H9 (cell line): Measurements from ENCODE around the gene CCDC149. TPM values are rescaled to one million over a fixed set of nuclear protein-coding genes. Genes with fewer than 3 reads are reported as not detected.

Source experiments
- DNase-seq: peaks from one replicate; pipeline ENCODE4 v3.0.0-alpha.2; 2017
- H2AFZ ChIP-seq: one replicate; pipeline ENCODE4 v1.6.1; 2013; ENCODE audit warnings: mild to moderate bottlenecking, low read length, control low read depth, moderate library complexity
- H2AK5ac ChIP-seq: 2 replicates; pipeline ENCODE4 v1.6.1; 2013; ENCODE audit warnings: low read length, control low read depth, mixed read lengths; ENCODE audit not compliant: insufficient read length
- H2BK120ac ChIP-seq: one replicate; pipeline ENCODE4 v1.6.1; 2013; ENCODE audit warnings: low read depth, mild to moderate bottlenecking, low read length, control low read depth, inconsistent platforms; ENCODE audit not compliant: poor library complexity, severe bottlenecking
- H2BK12ac ChIP-seq: 2 replicates; pipeline ENCODE4 v1.6.1; 2013; ENCODE audit warnings: low read length, control low read depth, mixed read lengths, low read depth; ENCODE audit not compliant: insufficient read length
- H2BK15ac ChIP-seq: 2 replicates; pipeline ENCODE4 v1.6.1; 2013; ENCODE audit warnings: low read depth, low read length, control low read depth
- H2BK20ac ChIP-seq: one replicate; pipeline ENCODE4 v1.6.1; 2013; ENCODE audit warnings: low read depth, mild to moderate bottlenecking, low read length, control low read depth, inconsistent platforms; ENCODE audit not compliant: poor library complexity, severe bottlenecking
- H2BK5ac ChIP-seq: 2 replicates; pipeline ENCODE4 v1.6.1; 2013; ENCODE audit warnings: low read length, control low read depth, mixed read lengths; ENCODE audit not compliant: insufficient read length
- H3K14ac ChIP-seq: 2 replicates; pipeline ENCODE4 v1.6.1; 2013; ENCODE audit warnings: low read length, control low read depth; ENCODE audit not compliant: insufficient read depth
- H3K18ac ChIP-seq: 2 replicates; pipeline ENCODE4 v1.6.1; 2013; ENCODE audit warnings: low read depth, mild to moderate bottlenecking, mixed read lengths, low read length, control low read depth; ENCODE audit not compliant: insufficient read length
- H3K23ac ChIP-seq: 2 replicates; pipeline ENCODE4 v1.6.1; 2013; ENCODE audit warnings: low read length, control low read depth, mixed read lengths, low read depth; ENCODE audit not compliant: insufficient read length
- H3K23me2 ChIP-seq: 2 replicates; pipeline ENCODE4 v1.6.1; 2013; ENCODE audit warnings: low read depth, mild to moderate bottlenecking, mixed read lengths, low read length, control low read depth; ENCODE audit not compliant: insufficient read length, poor library complexity, severe bottlenecking
- H3K27ac ChIP-seq: 2 replicates; pipeline ENCODE4 v1.5.1; 2013; ENCODE audit warnings: low read length, control low read depth, mixed read lengths, low read depth; ENCODE audit not compliant: insufficient read length
- H3K27me3 ChIP-seq: 2 replicates; pipeline ENCODE4 v1.6.1; 2013; ENCODE audit warnings: low read length, control low read depth, inconsistent platforms; ENCODE audit not compliant: insufficient read depth
- H3K4ac ChIP-seq: 2 replicates; pipeline ENCODE4 v1.6.1; 2013; ENCODE audit warnings: low read depth, mild to moderate bottlenecking, control low read depth, inconsistent platforms, low read length, moderate library complexity
- H3K4me1 ChIP-seq: 2 replicates; pipeline ENCODE4 v1.6.1; 2013; ENCODE audit warnings: low read length, control low read depth, inconsistent platforms; ENCODE audit not compliant: insufficient read depth
- H3K4me2 ChIP-seq: 2 replicates; pipeline ENCODE4 v1.6.1; 2013; ENCODE audit warnings: low read length, control low read depth, mixed read lengths; ENCODE audit not compliant: insufficient read length, insufficient read depth
- H3K56ac ChIP-seq: 2 replicates; pipeline ENCODE4 v1.6.1; 2013; ENCODE audit warnings: low read depth, mild to moderate bottlenecking, mixed read lengths, low read length, control low read depth; ENCODE audit not compliant: insufficient read length
- H3K79me1 ChIP-seq: 2 replicates; pipeline ENCODE4 v1.6.1; 2013; ENCODE audit warnings: low read depth, mild to moderate bottlenecking, moderate library complexity, low read length, control low read depth, inconsistent platforms; ENCODE audit not compliant: insufficient read depth, poor library complexity, severe bottlenecking
- H3K79me2 ChIP-seq: 2 replicates; pipeline ENCODE4 v1.6.1; 2013; ENCODE audit warnings: low read length, control low read depth, inconsistent platforms; ENCODE audit not compliant: insufficient read depth
- H3K9ac ChIP-seq: 2 replicates; pipeline ENCODE4 v1.6.1; 2013; ENCODE audit warnings: low read length, control low read depth, mixed read lengths; ENCODE audit not compliant: insufficient read length; ENCODE audit errors: extremely low read depth
- H3K9me3 ChIP-seq: one replicate; pipeline ENCODE4 v1.6.1; 2013; ENCODE audit warnings: low read depth, low read length, inconsistent platforms; ENCODE audit not compliant: control insufficient read depth
- H3T11ph ChIP-seq: one replicate; pipeline ENCODE4 v1.6.1; 2013; ENCODE audit warnings: mild to moderate bottlenecking, low read length, control low read depth, inconsistent platforms
- H4K20me1 ChIP-seq: one replicate; pipeline ENCODE4 v1.6.1; 2013; ENCODE audit not compliant: control insufficient read depth, insufficient read length, insufficient read depth
- H4K5ac ChIP-seq: 2 replicates; pipeline ENCODE4 v1.6.1; 2013; ENCODE audit warnings: low read depth, mild to moderate bottlenecking, mixed read lengths, low read length, control low read depth; ENCODE audit not compliant: insufficient read length
- H4K8ac ChIP-seq: replicated peaks from 2 replicates; pipeline ENCODE4 v1.6.1; 2013; ENCODE audit warnings: low read length, control low read depth, mixed read lengths, low read depth; ENCODE audit not compliant: insufficient read length
- H4K91ac ChIP-seq: 2 replicates; pipeline ENCODE4 v1.6.1; 2013; ENCODE audit warnings: low read depth, mild to moderate bottlenecking, moderate library complexity, mixed read lengths, low read length, control low read depth; ENCODE audit not compliant: insufficient read length
- H3K27ac Mint-ChIP-seq, 3 experiments: 2 replicates in 2 of 3; 3 replicates in 1 of 3; pipeline ENCODE4 v1.8.0; 2020 to 2021; ENCODE audit warnings: mixed read lengths in 3 of 3, mild to moderate bottlenecking in 1 of 3, moderate library complexity in 1 of 3
- H3K27me3 Mint-ChIP-seq: 2 replicates; pipeline ENCODE4 v1.8.0; 2021; ENCODE audit warnings: low read depth, mild to moderate bottlenecking, moderate library complexity, mixed read lengths
- H3K36me3 Mint-ChIP-seq, 3 experiments: 2 replicates in 2 of 3; 3 replicates in 1 of 3; pipeline ENCODE4 v1.8.0; 2020 to 2021; ENCODE audit warnings: low read depth in 3 of 3, mixed read lengths in 3 of 3; ENCODE audit not compliant: insufficient read depth in 1 of 3
- H3K4me1 Mint-ChIP-seq, 2 experiments: 2 replicates each; pipeline ENCODE4 v1.8.0; 2020; ENCODE audit warnings: mixed read lengths in 2 of 2
- H3K4me3 Mint-ChIP-seq, 2 experiments: 2 replicates in 1 of 2; 3 replicates in 1 of 2; pipeline ENCODE4 v1.8.0; 2020 to 2021; ENCODE audit warnings: mild to moderate bottlenecking in 2 of 2, mixed read lengths in 2 of 2, moderate library complexity in 1 of 2
- H3K9me3 Mint-ChIP-seq, 2 experiments: 2 replicates in 1 of 2; 3 replicates in 1 of 2; pipeline ENCODE4 v1.8.0; 2020; ENCODE audit warnings: mild to moderate bottlenecking in 2 of 2, mixed read lengths in 2 of 2, moderate library complexity in 1 of 2
- WGBS: extraction: QIAGEN DNeasy Blood & Tissue Kit; methylation state at CpG from one replicate; pipeline ENCODE4 v1.1.7; 2013; ENCODE audit warnings: missing lambda C conversion rate, low lambda C conversion rate, mixed read lengths; ENCODE audit not compliant: insufficient read length; ENCODE audit errors: extremely low coverage; 5-methylcytosine and 5-hydroxymethylcytosine counted together
- total RNA-seq: library from RNA; stranded (reverse); gene quantifications from 2 replicates; pipeline ENCODE4 v1.2.1, GENCODE V29; 2021
- TF ChIP-seq, protein P1 (sequence below): fragments of 200-600 bp; sonication (generic); conservative IDR thresholded peaks from 3 replicates; pipeline ENCODE4 v1.8.0; 2021; ENCODE audit warnings: antibody characterized with exemption, mild to moderate bottlenecking

The CCDC149 gene
- total RNA-seq, 1 experiment from 2014 or later, result 4.5 TPM

DNA sequence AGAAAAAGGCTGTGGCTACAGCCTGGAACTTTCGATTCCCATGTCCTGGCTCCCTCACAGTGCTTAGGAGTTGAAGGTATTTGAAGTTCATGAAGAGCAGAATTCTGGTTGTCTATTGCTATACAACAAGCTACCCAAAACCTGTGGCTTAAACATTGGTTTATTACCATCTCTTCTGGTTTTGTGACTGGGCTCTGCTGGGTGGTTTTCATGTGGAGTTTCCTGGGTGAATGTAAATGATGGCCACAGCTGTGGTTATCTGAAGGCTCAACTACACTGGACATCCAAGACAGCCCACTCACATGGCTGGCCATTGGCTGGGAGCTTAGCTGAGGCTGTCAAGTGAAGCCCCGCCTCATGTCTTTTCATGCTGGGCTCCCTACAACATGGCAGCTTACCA lies 7.2 kb upstream of the CCDC149 start:
- Histone ChIP-seq H4K91ac (no peak overlapping the region), H3K14ac (no peak overlapping the region)

More for the DNA sequence above, 7.2 kb upstream of the CCDC149 start:
- no peaks in the 10 kb centered on the region for H3K23me2 ChIP-seq
- H3K4me3 Mint-ChIP-seq, result no peak overlapping the region
- no peaks in the 10 kb centered on the region for H3K79me1 ChIP-seq
- no peak overlapping the region for H3T11ph ChIP-seq
- H3K36me3 Mint-ChIP-seq, result peaks cover 0 to 12% (median 4%) of the 10 kb centered on the region in 3 experiments; a peak in 3 of 7 replicates
- H3K4ac ChIP-seq, result no peak overlapping the region
- H3K27me3 ChIP-seq, result no peaks in the 10 kb centered on the region
- H2BK15ac ChIP-seq, result no peak overlapping the region
- WGBS, result no CpG with 5 or more reads among the region's 2 CpGs
- H4K20me1 ChIP-seq, result no peaks in the 10 kb centered on the region
- H3K4me2 ChIP-seq, result no peak overlapping the region
- no peaks in the 10 kb centered on the region for H3K79me2 ChIP-seq
- no peak overlapping the region for H3K18ac ChIP-seq
- H3K27ac Mint-ChIP-seq, result no peak overlapping the region
- H2BK5ac ChIP-seq, result no peak overlapping the region
- TF ChIP-seq, protein P1, sequence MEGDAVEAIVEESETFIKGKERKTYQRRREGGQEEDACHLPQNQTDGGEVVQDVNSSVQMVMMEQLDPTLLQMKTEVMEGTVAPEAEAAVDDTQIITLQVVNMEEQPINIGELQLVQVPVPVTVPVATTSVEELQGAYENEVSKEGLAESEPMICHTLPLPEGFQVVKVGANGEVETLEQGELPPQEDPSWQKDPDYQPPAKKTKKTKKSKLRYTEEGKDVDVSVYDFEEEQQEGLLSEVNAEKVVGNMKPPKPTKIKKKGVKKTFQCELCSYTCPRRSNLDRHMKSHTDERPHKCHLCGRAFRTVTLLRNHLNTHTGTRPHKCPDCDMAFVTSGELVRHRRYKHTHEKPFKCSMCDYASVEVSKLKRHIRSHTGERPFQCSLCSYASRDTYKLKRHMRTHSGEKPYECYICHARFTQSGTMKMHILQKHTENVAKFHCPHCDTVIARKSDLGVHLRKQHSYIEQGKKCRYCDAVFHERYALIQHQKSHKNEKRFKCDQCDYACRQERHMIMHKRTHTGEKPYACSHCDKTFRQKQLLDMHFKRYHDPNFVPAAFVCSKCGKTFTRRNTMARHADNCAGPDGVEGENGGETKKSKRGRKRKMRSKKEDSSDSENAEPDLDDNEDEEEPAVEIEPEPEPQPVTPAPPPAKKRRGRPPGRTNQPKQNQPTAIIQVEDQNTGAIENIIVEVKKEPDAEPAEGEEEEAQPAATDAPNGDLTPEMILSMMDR, result no peak
- H2AK5ac ChIP-seq, result no peak overlapping the region
- H3K56ac ChIP-seq, result no peak overlapping the region
- peaks cover 6% of the 10 kb centered on the region; the same call in 1 of the 2 replicates for H3K4me1 ChIP-seq
- H2BK12ac ChIP-seq, result no peak overlapping the region
- DNase-seq, result no peak
- no peak overlapping the region for H2BK20ac ChIP-seq
- H2BK120ac ChIP-seq, result no peak overlapping the region
- H3K9me3 ChIP-seq, result no peaks in the 10 kb centered on the region
- peaks cover 31 to 38% of the 10 kb centered on the region in 2 experiments for H3K4me1 Mint-ChIP-seq
- no peak overlapping the region for H4K5ac ChIP-seq
- no peak overlapping the region for H3K23ac ChIP-seq
- no peak overlapping the region for H3K9ac ChIP-seq
- H3K9me3 Mint-ChIP-seq, result peaks cover 5% of the 10 kb centered on the region in 2 experiments; a peak in 4 of 5 replicates
- no peak overlapping the region for H2AFZ ChIP-seq
- no peak overlapping the region for H4K8ac ChIP-seq
- H3K27ac ChIP-seq, result no peak overlapping the region
- peaks cover 8% of the 10 kb centered on the region for H3K27me3 Mint-ChIP-seq
